Hepatocyte (in vitro differentiated cells): ENCODE data around the gene ADGRG6.

Experiments used
- EZH2 ChIP-seq: fragments of 200-600 bp; sonication (generic); IDR thresholded peaks from 2 replicates; pipeline ENCODE4 v1.6.1; 2016; ENCODE audit warnings: antibody characterized with exemption, mild to moderate bottlenecking, borderline replicate concordance
- TF ChIP-seq, protein P1 (sequence below): fragments of 200-600 bp; sonication (generic); IDR thresholded peaks from 2 replicates; pipeline ENCODE4 v1.5.1; 2016; ENCODE audit warnings: antibody characterized with exemption, mild to moderate bottlenecking; ENCODE audit not compliant: poor library complexity

DNA sequence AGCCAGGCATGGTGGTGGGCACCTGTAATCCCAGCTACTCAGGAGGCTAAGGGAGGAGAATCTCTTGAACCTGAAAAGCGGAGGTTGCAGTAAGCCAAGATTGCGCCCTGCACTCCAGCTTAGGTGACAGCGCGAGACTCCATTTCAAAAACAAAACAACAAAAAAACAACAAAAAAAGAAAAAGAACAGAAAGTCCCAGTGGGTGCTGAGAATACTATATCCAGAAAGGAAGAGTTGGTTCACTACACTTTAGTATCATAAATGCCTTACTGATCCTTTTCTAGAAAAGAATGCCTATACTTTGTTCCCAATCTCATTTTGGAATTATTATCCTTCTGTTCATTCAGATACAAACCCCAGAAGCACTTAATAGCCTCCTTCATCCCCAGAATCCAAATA, 20.9 kb upstream of the ADGRG6 start:
- TF ChIP-seq, protein P1, sequence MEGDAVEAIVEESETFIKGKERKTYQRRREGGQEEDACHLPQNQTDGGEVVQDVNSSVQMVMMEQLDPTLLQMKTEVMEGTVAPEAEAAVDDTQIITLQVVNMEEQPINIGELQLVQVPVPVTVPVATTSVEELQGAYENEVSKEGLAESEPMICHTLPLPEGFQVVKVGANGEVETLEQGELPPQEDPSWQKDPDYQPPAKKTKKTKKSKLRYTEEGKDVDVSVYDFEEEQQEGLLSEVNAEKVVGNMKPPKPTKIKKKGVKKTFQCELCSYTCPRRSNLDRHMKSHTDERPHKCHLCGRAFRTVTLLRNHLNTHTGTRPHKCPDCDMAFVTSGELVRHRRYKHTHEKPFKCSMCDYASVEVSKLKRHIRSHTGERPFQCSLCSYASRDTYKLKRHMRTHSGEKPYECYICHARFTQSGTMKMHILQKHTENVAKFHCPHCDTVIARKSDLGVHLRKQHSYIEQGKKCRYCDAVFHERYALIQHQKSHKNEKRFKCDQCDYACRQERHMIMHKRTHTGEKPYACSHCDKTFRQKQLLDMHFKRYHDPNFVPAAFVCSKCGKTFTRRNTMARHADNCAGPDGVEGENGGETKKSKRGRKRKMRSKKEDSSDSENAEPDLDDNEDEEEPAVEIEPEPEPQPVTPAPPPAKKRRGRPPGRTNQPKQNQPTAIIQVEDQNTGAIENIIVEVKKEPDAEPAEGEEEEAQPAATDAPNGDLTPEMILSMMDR = no peak
- TF ChIP-seq EZH2 = no peak
